GM18520 (cell line): ENCODE measurements around the gene PTTG1IP2.
"Not testable (repeated sequence)": the region's sequence is repeated elsewhere in the genome, so short reads cannot be mapped to it uniquely, and the experiment has no call there.

ENCODE experiments used
- ATAC-seq: cut with Tn5 transposase; IDR thresholded peaks from one replicate; pipeline ENCODE4 v1.9.1; 2021; ENCODE audit not compliant: unreplicated experiment

PTTG1IP2 gene

GRCh38 chr7:90469554-90469953, at the start of gene PTTG1IP2:
Gene PTTG1IP2, plus strand, starts transcription at chr7:90469639. Its CDS starts 148 bp downstream, at chr7:90469787.
- no peak for ATAC-seq

GRCh38 chr7:90421651-90422050, 47.8 kb upstream of the PTTG1IP2 start:
- ATAC-seq: no peak

GRCh38 chr7:90424720-90425119, 44.7 kb upstream of the PTTG1IP2 start:
- ATAC-seq: peak; percentile 93

GRCh38 chr7:90425376-90425775, 44.1 kb upstream of the PTTG1IP2 start:
- no peak for ATAC-seq

- no peak for ATAC-seq
These were observed 38.6 kb upstream of the PTTG1IP2 start for GRCh38 chr7:90430614-90431460.

- ATAC-seq: no peak
These were observed 36.7 kb upstream of the PTTG1IP2 start for GRCh38 chr7:90432752-90433151.

DNA sequence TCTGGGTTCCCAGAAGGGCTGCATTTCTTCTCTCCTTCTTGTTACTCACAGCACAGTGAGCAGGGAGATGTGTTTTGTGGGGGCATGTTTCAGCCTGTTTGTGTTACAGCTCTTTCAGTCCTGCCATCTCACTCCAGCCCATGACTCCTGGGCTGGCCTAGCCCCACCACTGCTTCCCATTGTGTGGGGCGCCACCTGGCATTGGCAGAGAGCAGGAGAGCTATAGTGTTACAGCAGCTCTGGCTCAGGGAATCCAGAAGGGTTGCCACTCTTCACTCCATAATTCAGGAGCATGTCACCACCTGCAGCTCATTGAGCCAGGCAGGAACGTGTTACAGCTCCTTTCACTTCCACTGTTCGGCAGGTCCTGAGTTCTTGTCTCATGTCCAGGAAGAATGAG, 36.2 kb upstream of the PTTG1IP2 start:
- ATAC-seq: no peak

DNA sequence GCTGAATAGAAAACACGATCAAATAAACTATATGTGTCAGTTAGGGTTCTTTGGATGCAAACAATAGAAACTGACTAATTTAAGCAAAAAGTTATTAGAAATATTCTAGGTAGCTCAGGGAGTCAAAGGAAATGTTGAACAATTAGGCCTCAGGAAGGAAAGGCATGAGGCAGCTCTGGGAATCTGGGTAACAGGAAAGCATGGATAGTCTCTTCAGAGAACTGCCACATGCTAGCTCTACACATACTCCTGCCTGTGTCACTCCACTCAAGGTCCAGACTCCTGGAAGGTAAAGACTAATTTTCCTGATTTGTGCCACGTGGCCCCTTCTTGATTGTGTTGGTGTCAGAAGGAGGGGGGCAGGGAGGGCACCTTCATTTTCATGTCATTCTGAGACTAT, 23.8 kb upstream of the PTTG1IP2 start:
- ATAC-seq: no peak

GRCh38 chr7:90446137-90446899, 23.1 kb upstream of the PTTG1IP2 start:
- ATAC-seq: no peak

DNA sequence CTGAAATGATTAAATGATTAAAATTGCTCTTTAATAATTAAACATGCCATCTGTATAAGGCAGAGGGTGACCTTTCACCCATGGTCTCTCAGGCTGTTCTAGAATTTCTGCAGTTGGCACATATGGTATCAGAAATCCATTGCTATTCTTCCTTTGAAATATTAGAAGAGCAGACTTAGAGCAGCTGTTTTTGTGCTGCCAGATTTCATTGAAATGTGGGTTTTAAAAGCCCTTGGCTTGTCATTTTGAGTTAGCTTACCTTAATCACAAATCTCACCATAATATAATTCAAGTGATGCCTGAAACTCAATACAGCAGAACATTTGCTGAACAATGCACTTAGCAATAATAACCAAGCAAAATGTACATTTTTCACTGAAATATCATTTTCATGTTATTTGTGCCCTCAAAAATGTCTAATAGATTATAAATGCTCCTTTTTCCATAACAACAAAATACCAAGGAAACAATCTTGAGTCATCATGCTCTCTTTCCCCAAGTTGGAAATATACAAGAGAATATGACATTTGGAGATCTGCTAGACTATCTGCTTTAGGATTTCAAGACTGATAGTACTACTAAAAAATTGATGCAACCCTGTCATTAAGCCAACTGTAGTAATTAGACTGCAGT, 16.1 kb upstream of the PTTG1IP2 start:
- ATAC-seq: no peak

DNA sequence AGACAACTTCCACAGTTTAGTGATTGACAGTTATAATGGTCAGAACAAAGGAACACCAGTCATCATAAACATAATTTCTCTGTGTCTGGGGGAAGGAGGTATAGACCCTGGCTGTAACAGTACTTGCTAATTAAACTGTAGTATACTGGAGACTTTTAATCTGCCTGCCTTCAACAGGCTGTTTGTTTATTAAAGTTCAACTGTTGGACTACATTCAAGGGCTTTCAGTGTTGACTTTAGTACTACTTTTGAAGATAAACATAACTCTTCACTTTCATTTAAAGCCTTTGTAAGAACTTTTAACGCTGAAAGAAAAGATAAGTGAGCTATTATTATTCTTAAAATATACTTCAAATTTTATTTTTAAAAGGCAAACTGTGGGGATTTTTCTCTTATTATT, 15.5 kb upstream of the PTTG1IP2 start:
- no peak for ATAC-seq

- no peak for ATAC-seq
These were observed 14.0 kb upstream of the PTTG1IP2 start for GRCh38 chr7:90455163-90456030.

DNA sequence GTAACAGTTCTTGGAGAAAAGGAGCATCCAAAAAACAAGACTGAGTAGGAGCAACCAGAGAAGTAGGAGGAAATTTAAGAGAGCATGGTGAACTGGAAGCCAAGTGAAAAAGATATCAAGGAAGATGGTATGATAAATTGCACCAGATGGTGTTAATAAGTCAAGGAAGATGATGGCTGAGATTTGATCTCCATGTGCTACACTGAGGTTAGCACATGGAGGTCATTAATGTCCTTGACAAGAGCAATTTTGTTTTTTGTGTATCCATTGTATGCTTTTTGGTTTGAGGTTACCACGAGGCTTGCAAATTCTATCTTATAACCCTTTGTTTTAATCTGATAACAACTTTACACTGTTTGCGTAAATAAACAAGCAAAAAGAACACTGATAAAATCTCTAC, 11.3 kb upstream of the PTTG1IP2 start:
- no peak for ATAC-seq

- ATAC-seq: no peak
These were observed 9.6 kb upstream of the PTTG1IP2 start for GRCh38 chr7:90459888-90460287.

- no peak for ATAC-seq
These were observed 8.2 kb upstream of the PTTG1IP2 start for GRCh38 chr7:90461219-90461618.

DNA sequence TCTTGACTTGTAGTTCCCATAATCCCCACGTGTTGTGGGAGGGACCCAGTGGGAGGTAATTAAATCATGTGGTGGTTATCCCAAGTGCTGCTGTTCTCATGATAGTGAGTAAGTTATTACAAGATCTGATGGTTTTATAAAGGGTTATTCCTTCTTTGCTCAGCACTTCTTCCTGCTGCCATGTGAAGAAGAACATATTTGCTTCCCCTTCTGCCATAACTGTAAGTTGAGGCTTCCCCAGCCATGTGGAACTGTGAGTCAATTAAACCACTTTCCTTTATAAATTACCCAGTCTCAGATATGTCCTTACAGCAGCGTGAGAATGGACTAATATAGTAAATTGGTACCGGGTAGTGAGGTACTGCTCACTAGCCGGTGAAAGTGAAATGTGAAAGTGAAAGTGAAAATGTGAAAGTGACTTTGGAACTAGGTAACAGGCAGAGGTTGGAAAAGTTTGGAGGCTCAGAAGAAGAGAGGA, 6.2 kb upstream of the PTTG1IP2 start:
- not testable (repeated sequence) for ATAC-seq

- ATAC-seq: no peak
These were observed 3.6 kb upstream of the PTTG1IP2 start for GRCh38 chr7:90465816-90466215.

DNA sequence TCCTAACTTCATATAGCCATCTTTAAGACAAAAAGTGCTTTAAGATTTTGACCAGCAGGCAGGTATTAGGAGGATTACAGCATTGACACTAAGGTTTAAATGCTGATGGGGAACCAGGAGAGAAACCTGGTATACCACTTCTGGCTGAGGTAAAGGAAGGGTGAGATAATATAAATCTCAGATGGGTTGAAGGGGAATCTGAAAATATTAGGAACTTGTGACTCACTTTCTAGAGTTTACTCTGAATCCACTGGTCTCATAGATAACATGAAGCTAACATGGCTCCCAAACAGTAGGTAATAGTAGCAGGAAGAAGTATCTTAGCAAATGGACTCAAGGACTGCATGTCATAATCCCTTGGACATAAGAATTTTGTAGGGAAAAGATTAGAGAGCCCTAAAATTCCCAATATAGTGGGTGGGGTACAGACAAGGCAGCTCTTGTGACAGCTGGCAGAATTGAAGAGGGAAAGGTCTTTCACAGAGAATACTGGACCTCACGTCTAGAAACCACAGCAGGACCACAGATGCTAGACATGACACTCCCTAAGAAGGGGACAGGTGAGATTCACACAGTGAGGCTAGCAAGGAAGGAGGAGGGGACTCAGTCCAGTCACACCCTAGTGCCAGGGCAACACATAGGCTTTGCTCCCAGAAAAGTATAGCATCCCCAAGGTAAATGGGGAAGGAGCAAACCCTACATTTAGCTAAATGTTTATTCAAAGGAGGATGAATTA, 3.5 kb downstream of the PTTG1IP2 start:
- no peak for ATAC-seq

DNA sequence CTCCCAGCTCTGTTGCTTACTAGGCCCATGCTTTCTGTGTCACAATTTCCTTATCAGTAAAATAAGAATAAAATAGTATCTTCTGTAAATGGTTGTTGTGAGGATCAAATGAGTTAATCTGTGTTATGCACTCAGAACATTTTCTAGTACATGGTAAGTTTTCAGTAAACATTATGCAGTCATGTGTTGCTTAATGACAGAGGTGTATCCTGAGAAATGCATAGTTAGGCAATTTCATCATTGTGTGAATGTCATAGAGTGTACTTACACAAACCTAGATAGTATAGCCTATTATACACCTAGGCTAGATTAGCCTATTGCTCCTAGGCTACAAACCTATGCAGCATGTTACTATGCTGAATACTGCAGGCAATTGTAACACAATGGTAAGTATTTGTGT, 4.4 kb downstream of the PTTG1IP2 start:
- no peak for ATAC-seq
